SU-DHL-6 (cell line): ENCODE data around the gene CSTB.

Experiments
- H2AFZ ChIP-seq: fragments of 200-600 bp; sonication (generic); 2 replicates; pipeline ENCODE4 v1.6.1; 2014; ENCODE audit warnings: low read depth, mild to moderate bottlenecking, moderate library complexity, mixed read lengths, antibody characterized with exemption, low read length; ENCODE audit not compliant: severe bottlenecking
- H3F3A ChIP-seq: fragments of 200-600 bp; shearing (Covaris generic); 2 replicates; pipeline ENCODE4 v1.6.0; 2016; ENCODE audit warnings: antibody characterized with exemption, mild to moderate bottlenecking; ENCODE audit not compliant: insufficient read depth
- H3K27ac ChIP-seq: fragments of 200-600 bp; sonication (generic); 2 replicates; pipeline ENCODE4 v1.5.1; 2016; ENCODE audit warnings: low read depth, mild to moderate bottlenecking, low read length, moderate library complexity, mixed read lengths
- H3K27me3 ChIP-seq: fragments of 200-600 bp; sonication (generic), shearing (Covaris generic); 2 replicates; pipeline ENCODE4 v1.6.0; 2014; ENCODE audit warnings: mild to moderate bottlenecking, low read length
- H3K36me3 ChIP-seq: fragments of 200-600 bp; sonication (generic); 2 replicates; pipeline ENCODE4 v1.6.1; 2014; ENCODE audit warnings: mild to moderate bottlenecking, low read length, mixed read lengths
- H3K4me2 ChIP-seq: fragments of 300-600, 200-600 bp; shearing (Covaris generic), sonication (generic); 2 replicates; pipeline ENCODE4 v1.6.0; 2014; ENCODE audit warnings: low read length, low read depth, mild to moderate bottlenecking; ENCODE audit not compliant: poor library complexity, severe bottlenecking
- H3K4me3 ChIP-seq: fragments of 200-600 bp; sonication (generic); 2 replicates; pipeline ENCODE4 v1.5.1; 2014; ENCODE audit warnings: antibody characterized with exemption, low read length, mild to moderate bottlenecking, mixed read lengths; ENCODE audit not compliant: insufficient read depth, poor library complexity, severe bottlenecking
- H3K79me2 ChIP-seq: fragments of 200-600 bp; sonication (generic); 2 replicates; pipeline ENCODE4 v1.6.1; 2014; ENCODE audit warnings: mild to moderate bottlenecking, low read length, moderate library complexity; ENCODE audit not compliant: insufficient read depth
- H3K9ac ChIP-seq: fragments of 200-600 bp; sonication (generic); 2 replicates; pipeline ENCODE4 v1.7.0; 2014; ENCODE audit warnings: mild to moderate bottlenecking, low read length
- H3K9me2 ChIP-seq: fragments of 200-600 bp; sonication (generic); replicated peaks from 2 replicates; pipeline ENCODE4 v1.6.1; 2014; ENCODE audit warnings: low read length; ENCODE audit not compliant: insufficient read depth
- H3K9me3 ChIP-seq: fragments of 200-600 bp; sonication (generic); 2 replicates; pipeline ENCODE4 v1.6.1; 2014; ENCODE audit warnings: low read length, mixed read lengths; ENCODE audit not compliant: insufficient read depth
- H4K20me1 ChIP-seq: fragments of 200-600 bp; sonication (generic); 2 replicates; pipeline ENCODE4 v1.6.1; 2014; ENCODE audit warnings: low read depth, mild to moderate bottlenecking, antibody characterized with exemption, low read length, moderate library complexity, mixed read lengths
- EZH2phosphoT487 ChIP-seq: fragments of 200-600 bp; sonication (generic), shearing (Covaris generic); conservative IDR thresholded peaks from 2 replicates; pipeline ENCODE4 v1.6.1; 2018; ENCODE audit warnings: mild to moderate bottlenecking, antibody characterized with exemption, low read length, moderate library complexity, mixed read lengths
- TF ChIP-seq, protein P1 (sequence below): fragments of 200-600 bp; sonication (generic); IDR thresholded peaks from one replicate; pipeline ENCODE4 v1.5.1; 2017; ENCODE audit warnings: antibody characterized with exemption, mild to moderate bottlenecking, low read length, moderate library complexity; ENCODE audit not compliant: insufficient read depth, poor library complexity, severe bottlenecking

CSTB gene

DNA sequence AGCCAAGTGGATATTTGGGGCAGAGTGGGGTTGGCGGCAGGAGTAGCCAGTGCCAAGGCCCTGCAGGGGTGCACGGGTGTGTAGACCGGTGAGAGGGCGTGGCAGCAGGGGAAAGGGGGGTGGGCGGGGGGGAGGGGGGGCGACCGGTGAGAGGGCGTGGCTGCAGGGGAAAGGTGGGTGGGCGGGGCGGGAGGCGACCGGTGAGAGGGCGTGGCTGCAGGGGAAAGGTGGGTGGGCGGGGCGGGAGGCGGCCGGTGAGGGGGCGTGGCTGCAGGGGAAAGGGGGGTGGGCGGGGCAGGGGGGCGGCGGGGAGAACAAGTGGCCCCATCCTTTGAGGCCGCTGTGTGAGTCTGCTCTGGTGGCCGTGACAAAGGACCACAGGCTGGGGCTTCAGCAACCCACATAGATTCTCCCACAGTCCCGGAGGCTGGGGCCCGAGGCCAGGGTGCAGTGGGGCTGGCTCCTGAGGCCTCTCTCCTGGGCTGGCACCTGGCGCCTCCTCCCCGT lies 39.1 kb upstream of the CSTB start:
- TF ChIP-seq EZH2phosphoT487 = no peak
- TF ChIP-seq, protein P1, sequence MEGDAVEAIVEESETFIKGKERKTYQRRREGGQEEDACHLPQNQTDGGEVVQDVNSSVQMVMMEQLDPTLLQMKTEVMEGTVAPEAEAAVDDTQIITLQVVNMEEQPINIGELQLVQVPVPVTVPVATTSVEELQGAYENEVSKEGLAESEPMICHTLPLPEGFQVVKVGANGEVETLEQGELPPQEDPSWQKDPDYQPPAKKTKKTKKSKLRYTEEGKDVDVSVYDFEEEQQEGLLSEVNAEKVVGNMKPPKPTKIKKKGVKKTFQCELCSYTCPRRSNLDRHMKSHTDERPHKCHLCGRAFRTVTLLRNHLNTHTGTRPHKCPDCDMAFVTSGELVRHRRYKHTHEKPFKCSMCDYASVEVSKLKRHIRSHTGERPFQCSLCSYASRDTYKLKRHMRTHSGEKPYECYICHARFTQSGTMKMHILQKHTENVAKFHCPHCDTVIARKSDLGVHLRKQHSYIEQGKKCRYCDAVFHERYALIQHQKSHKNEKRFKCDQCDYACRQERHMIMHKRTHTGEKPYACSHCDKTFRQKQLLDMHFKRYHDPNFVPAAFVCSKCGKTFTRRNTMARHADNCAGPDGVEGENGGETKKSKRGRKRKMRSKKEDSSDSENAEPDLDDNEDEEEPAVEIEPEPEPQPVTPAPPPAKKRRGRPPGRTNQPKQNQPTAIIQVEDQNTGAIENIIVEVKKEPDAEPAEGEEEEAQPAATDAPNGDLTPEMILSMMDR = no peak
- Histone ChIP-seq H3K36me3 (no peaks in the 10 kb centered on the region), H3K4me3 (no peak overlapping the region), H3K79me2 (no peaks in the 10 kb centered on the region), H3K27me3 (no peaks in the 10 kb centered on the region), H4K20me1 (no peaks in the 10 kb centered on the region), H2AFZ (no peak overlapping the region), H3K27ac (no peak overlapping the region), H3K9me3 (no peaks in the 10 kb centered on the region), H3K4me2 (no peak overlapping the region), H3K9me2 (no peaks in the 10 kb centered on the region), H3K9ac (no peak overlapping the region), H3F3A (no peaks in the 10 kb centered on the region)

DNA sequence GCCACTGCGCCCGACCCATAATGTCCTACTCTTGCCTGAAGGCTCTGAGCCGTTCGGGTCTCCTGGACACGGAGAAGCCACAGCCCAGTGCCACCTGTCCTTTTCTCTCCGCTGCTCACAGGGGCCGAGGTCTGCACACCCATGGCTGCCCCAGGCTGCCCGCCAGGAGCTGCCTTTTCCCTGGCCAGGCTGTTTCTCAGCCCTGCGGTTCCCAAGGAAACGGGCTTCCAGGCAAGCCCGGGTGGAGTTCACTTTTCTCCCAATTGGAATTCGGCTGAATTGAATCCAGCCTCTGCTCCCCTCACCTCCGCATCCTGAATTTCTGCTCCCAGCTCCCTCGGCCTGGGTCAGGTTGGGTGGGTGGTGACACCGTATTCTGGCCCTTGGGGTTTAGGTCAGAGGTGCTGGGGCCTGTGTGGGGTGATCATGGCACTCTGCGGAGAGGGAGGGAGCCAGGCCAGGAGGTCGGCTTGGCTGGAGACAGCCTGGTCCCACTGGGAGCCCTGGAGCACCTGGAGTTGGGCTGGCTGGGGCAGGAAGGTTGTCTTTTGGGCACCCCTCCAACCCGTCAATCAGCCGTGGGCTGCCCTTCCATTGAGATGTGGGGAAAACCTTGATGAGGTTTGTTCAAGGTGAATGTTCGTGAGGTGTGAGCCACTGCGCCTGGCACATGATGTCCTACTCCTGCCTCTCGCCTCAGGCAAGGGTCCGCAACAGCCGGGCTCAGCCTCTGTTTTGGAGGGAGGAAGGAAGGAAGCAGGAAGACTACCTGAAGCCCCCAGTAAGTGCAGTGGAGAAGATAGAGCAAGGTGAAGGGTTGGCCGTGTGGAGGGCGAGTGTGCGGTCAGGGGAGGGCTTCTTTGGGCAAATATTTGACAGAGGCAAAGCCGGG lies 38.4 kb upstream of the CSTB start:
- Histone ChIP-seq H3K4me3 (no peak overlapping the region), H3K4me2 (no peak overlapping the region), H3K27ac (no peak overlapping the region), H2AFZ (no peak overlapping the region), H3K79me2 (no peaks in the 10 kb centered on the region), H3K9me3 (no peaks in the 10 kb centered on the region), H3K36me3 (no peaks in the 10 kb centered on the region), H3K9ac (no peak overlapping the region), H3F3A (no peaks in the 10 kb centered on the region), H3K9me2 (no peaks in the 10 kb centered on the region), H4K20me1 (no peaks in the 10 kb centered on the region), H3K27me3 (no peaks in the 10 kb centered on the region)
- TF ChIP-seq EZH2phosphoT487 = no peak
- TF ChIP-seq, protein P1 = no peak

GRCh38 chr21:43813656-43813980 lies 37.5 kb upstream of the CSTB start:
- Histone ChIP-seq H3K27ac (no peak overlapping the region), H3K9ac (no peak overlapping the region), H3K27me3 (no peaks in the 10 kb centered on the region), H3K36me3 (no peaks in the 10 kb centered on the region), H3K4me2 (no peak overlapping the region), H3K9me3 (no peaks in the 10 kb centered on the region), H3F3A (no peaks in the 10 kb centered on the region), H4K20me1 (no peaks in the 10 kb centered on the region), H2AFZ (no peak overlapping the region), H3K4me3 (no peak overlapping the region), H3K9me2 (no peaks in the 10 kb centered on the region), H3K79me2 (no peaks in the 10 kb centered on the region)
- no peak for TF ChIP-seq EZH2phosphoT487
- TF ChIP-seq, protein P1 = no peak
